Measurements from ENCODE around the gene PIK3CG. TPM values are rescaled to one million over a fixed set of nuclear protein-coding genes. Genes with fewer than 3 reads are reported as not detected.

PIK3CG gene
- total RNA-seq, 3 donors from 2014 or later (not counting 1 experiment from before 2014, with no cell fraction given) = 64.9 to 83.3 (median 78.2) TPM

DNA sequence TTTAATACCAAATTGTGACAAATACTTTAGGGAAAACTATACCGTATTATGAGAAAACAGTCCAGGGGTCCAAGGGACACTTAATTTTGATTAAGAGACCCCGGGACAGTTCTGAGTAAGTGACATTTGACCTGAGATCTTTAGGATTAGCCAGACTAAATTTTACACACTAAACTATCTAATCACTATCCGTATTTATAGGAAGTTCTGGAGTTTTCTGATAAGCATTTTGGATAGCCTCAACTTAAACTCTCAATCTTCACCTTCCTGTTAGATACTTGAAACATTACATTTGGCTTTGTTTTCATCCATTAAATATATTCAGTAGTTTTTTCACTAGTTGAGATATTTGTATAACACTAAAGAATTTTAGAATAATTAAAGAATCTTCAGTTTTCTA is 5.4 kb downstream of the PIK3CG start:
- TF ChIP-seq, protein P1, sequence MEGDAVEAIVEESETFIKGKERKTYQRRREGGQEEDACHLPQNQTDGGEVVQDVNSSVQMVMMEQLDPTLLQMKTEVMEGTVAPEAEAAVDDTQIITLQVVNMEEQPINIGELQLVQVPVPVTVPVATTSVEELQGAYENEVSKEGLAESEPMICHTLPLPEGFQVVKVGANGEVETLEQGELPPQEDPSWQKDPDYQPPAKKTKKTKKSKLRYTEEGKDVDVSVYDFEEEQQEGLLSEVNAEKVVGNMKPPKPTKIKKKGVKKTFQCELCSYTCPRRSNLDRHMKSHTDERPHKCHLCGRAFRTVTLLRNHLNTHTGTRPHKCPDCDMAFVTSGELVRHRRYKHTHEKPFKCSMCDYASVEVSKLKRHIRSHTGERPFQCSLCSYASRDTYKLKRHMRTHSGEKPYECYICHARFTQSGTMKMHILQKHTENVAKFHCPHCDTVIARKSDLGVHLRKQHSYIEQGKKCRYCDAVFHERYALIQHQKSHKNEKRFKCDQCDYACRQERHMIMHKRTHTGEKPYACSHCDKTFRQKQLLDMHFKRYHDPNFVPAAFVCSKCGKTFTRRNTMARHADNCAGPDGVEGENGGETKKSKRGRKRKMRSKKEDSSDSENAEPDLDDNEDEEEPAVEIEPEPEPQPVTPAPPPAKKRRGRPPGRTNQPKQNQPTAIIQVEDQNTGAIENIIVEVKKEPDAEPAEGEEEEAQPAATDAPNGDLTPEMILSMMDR (IDR thresholded peaks at IDR 0.05) = no peak
- H3K36me3 Mint-ChIP-seq = peaks cover 29% of the 10 kb centered on the region
- no peak for DNase-seq
- Histone ChIP-seq H3K27ac (ENCODE audit: low read length) (peak overlapping the region; percentile 61), H3K4me1 (ENCODE audit: control insufficient read depth, insufficient read depth, low read length) (peaks cover 31% of the 10 kb centered on the region), H3K36me3 (ENCODE audit: control insufficient read depth, insufficient read depth, low read length) (peaks cover 74% of the 10 kb centered on the region), H3K27me3 (ENCODE audit: control insufficient read depth, insufficient read depth, low read length) (no peaks in the 10 kb centered on the region), H3K4me3 (ENCODE audit: low read length) (no peak overlapping the region), H3K9me3 (ENCODE audit: control insufficient read depth, insufficient read depth, low read length) (no peaks in the 10 kb centered on the region)
- no peaks in the 10 kb centered on the region for H3K27me3 Mint-ChIP-seq (ENCODE audit: low read depth in 2 of 2)
- peak overlapping the region; percentile 72 for H3K4me3 Mint-ChIP-seq
- 40% methylated on average over 2 of the region's 3 CpGs for WGBS (ENCODE audit: insufficient coverage)
- ATAC-seq = no peak
- H3K27ac Mint-ChIP-seq = peak overlapping the region; percentile 79 to 97
- intact Hi-C loops (cut with micrococcal nuclease) = no loop called here
- H3K4me1 Mint-ChIP-seq = peaks cover 83 to 84% of the 10 kb centered on the region in 2 donors
- H3K9me3 Mint-ChIP-seq = no peaks in the 10 kb centered on the region

DNA sequence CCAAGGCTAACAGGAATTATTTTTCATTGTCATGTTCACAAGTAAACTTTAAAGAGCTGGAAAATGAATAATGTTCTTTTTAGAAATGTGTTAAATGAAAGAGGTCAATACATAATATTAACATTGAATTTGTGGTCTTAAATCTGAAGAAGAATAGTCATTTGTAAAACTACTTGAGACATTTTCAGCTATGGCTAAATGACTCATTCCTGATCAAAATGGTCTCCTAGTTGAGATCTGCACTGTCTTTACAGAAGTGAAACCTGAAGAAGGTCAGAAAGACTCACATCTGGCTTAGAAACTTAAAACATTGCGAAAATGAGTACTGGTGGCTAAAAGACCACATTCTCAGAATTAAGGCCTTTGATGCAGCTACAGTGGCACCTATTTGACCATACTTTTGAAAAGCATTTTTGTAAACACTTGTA is 5.9 kb downstream of the PIK3CG start:
- TF ChIP-seq, protein P1 (IDR thresholded peaks at IDR 0.05) = no peak
- peaks cover 29% of the 10 kb centered on the region for H3K36me3 Mint-ChIP-seq

DNA sequence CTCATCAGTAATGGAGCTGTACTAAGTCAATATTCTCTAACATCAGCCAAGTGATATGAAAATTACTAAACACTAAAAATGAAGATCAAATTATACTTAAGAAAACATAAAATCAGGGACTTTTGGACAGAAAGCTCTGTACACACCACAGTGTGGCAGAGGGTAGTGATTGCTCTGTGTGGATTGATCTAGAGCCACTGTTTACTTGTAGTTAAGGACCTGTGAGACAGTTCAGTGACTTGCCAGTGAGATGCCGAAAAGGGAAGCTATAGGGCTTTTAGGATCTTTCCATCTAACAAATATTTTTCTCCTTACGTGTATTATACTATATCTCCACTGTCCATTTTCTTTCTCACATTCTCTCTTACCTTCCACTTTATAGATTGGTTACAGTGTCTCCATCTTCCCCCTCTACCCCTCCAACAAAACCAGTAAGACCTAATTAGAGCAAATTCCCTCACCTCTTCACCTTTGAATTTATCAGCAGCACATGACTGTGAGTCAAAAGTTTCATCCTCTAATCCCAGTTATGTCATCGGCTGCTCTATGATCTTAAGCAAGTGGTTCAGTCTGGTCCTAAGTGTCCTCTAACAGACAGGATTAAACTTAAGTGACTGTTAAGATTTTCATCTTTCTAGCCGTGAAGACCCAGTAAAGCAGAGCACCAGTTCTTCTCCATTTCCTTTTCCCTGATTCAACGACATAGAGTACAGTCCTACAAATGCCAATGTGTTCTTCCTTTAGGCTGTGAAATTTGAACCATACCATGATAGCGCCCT is 6.9 kb downstream of the PIK3CG start:
- H3K9me3 Mint-ChIP-seq = no peaks in the 10 kb centered on the region
- peaks cover 72 to 75% of the 10 kb centered on the region in 2 donors for H3K4me1 Mint-ChIP-seq
- TF ChIP-seq, protein P1 (IDR thresholded peaks at IDR 0.05) = no peak
- WGBS (ENCODE audit: insufficient coverage) = 66% methylated on average over 6 of the region's 6 CpGs
- Histone ChIP-seq H3K27me3 (ENCODE audit: control insufficient read depth, insufficient read depth, low read length) (no peaks in the 10 kb centered on the region), H3K4me1 (ENCODE audit: control insufficient read depth, insufficient read depth, low read length) (peaks cover 33% of the 10 kb centered on the region), H3K27ac (ENCODE audit: low read length) (peak overlapping the region; percentile 61), H3K36me3 (ENCODE audit: control insufficient read depth, insufficient read depth, low read length) (peaks cover 85% of the 10 kb centered on the region), H3K9me3 (ENCODE audit: control insufficient read depth, insufficient read depth, low read length) (no peaks in the 10 kb centered on the region), H3K4me3 (ENCODE audit: low read length) (peak overlapping the region; percentile 12)
- DNase-seq (no peak), ATAC-seq (peak; percentile 46 to 65 (median 53))
- peak overlapping the region; percentile 79 to 97 for H3K27ac Mint-ChIP-seq
- intact Hi-C loops (cut with micrococcal nuclease) = no loop called here
- no peaks in the 10 kb centered on the region for H3K27me3 Mint-ChIP-seq (ENCODE audit: low read depth in 2 of 2)
- peaks cover 29% of the 10 kb centered on the region for H3K36me3 Mint-ChIP-seq
- H3K4me3 Mint-ChIP-seq = peak overlapping the region; percentile 72

More for the DNA sequence above, 5.9 kb downstream of the PIK3CG start:
- ATAC-seq (peak; percentile 69 to 71 (median 70)), DNase-seq (peak in 1 of 2 donors; percentile 39)
- peaks cover 77% of the 10 kb centered on the region for H3K36me3 ChIP-seq (ENCODE audit: control insufficient read depth, insufficient read depth, low read length)
- intact Hi-C loops (cut with micrococcal nuclease) = no loop called here
- peak overlapping the region; percentile 72 for H3K4me3 Mint-ChIP-seq
- H3K27ac Mint-ChIP-seq = peak overlapping the region; percentile 79 to 97
- peaks cover 31% of the 10 kb centered on the region for H3K4me1 ChIP-seq (ENCODE audit: control insufficient read depth, insufficient read depth, low read length)
- 3% methylated on average over 1 of the region's 1 CpG for WGBS (ENCODE audit: insufficient coverage)
- H3K9me3 ChIP-seq (ENCODE audit: control insufficient read depth, insufficient read depth, low read length) = no peaks in the 10 kb centered on the region
- H3K27ac ChIP-seq (ENCODE audit: low read length) = peak overlapping the region; percentile 61
- H3K27me3 ChIP-seq (ENCODE audit: control insufficient read depth, insufficient read depth, low read length) = no peaks in the 10 kb centered on the region
- no peaks in the 10 kb centered on the region for H3K27me3 Mint-ChIP-seq (ENCODE audit: low read depth in 2 of 2)
- H3K9me3 Mint-ChIP-seq = no peaks in the 10 kb centered on the region
- H3K4me3 ChIP-seq (ENCODE audit: low read length) = peak overlapping the region; percentile 12
- peaks cover 78 to 84% of the 10 kb centered on the region in 2 donors for H3K4me1 Mint-ChIP-seq
